HFFc6 (cell line): ENCODE results near the gene CYP2C8. TPM values are rescaled to one million over a fixed set of nuclear protein-coding genes. Genes with fewer than 3 reads are reported as not detected.
"Not testable (repeated sequence)": the region's sequence is repeated elsewhere in the genome, so short reads cannot be mapped to it uniquely, and the experiment has no call there.

ENCODE experiments used
- DNase-seq: peaks from one replicate; pipeline ENCODE4 v3.0.0-alpha.2; 2018
- H3K27ac Mint-ChIP-seq: 2 replicates; pipeline ENCODE4 v1.8.0; 2020; ENCODE audit warnings: mild to moderate bottlenecking, mixed read lengths
- H3K27me3 Mint-ChIP-seq: 2 replicates; pipeline ENCODE4 v1.8.0; 2021; ENCODE audit warnings: mild to moderate bottlenecking, moderate library complexity, mixed read lengths; ENCODE audit not compliant: insufficient read depth
- H3K36me3 Mint-ChIP-seq: 2 replicates; pipeline ENCODE4 v1.8.0; 2021; ENCODE audit warnings: low read depth, mixed read lengths
- H3K4me1 Mint-ChIP-seq: 2 replicates; pipeline ENCODE4 v1.8.0; 2020; ENCODE audit warnings: low read depth, mixed read lengths
- H3K4me3 Mint-ChIP-seq: 2 replicates; pipeline ENCODE4 v1.8.0; 2020; ENCODE audit warnings: mild to moderate bottlenecking, moderate library complexity, mixed read lengths
- H3K9me3 Mint-ChIP-seq: 2 replicates; pipeline ENCODE4 v1.8.0; 2020; ENCODE audit warnings: mild to moderate bottlenecking, mixed read lengths
- total RNA-seq, 6 experiments: library from RNA; stranded (reverse); fragmentation: NEBNext Ultra II Directional; extraction: Animal tissue kit (Norgen Biotek cat#: 25700); gene quantifications; 2 replicates in 1 of 6; 3 replicates in 5 of 6; pipeline ENCODE4 v1.2.3, GENCODE V29; 2021
- TF ChIP-seq, protein P1 (sequence below): fragments of 200-600 bp; sonication (generic); IDR thresholded peaks from 2 replicates; pipeline ENCODE4 v1.5.0; 2021; ENCODE audit warnings: antibody characterized with exemption, mild to moderate bottlenecking

Gene CYP2C8
- total RNA-seq, 6 experiments from 2014 or later: not detected

DNA sequence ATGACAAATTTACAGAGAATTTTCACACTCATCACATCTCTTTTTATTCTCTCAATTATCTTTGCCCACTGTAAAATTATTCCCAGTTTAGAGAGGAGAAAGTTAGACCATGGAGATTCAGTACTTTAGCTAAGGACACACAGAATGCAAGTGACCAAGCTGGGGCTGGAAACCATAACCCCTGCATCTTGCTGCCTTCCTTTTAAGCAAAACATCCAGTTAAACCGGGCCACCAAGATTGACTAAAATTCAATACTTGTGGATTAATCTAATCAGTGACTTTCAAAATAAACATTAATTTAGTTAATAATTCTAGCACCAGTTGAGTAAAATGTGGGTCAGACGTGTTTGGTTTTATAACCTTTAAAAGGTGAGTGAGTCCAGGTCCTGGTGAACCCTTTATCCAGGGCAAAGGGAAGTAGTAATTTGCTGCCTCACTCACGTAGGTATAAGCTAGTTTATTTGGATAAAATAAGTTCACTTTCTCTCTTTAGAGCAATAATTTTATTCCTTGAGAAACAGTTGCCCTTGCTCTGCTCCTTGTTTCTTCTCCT, 1.9 kb upstream of the CYP2C8 start:
- H3K36me3 Mint-ChIP-seq: no peaks in the 10 kb centered on the region
- H3K27ac Mint-ChIP-seq: no peak overlapping the region
- H3K27me3 Mint-ChIP-seq: no peaks in the 10 kb centered on the region
- no peaks in the 10 kb centered on the region for H3K4me1 Mint-ChIP-seq
- no peak overlapping the region for H3K4me3 Mint-ChIP-seq
- peaks cover 14% of the 10 kb centered on the region for H3K9me3 Mint-ChIP-seq
- DNase-seq: no peak
- TF ChIP-seq, protein P1, sequence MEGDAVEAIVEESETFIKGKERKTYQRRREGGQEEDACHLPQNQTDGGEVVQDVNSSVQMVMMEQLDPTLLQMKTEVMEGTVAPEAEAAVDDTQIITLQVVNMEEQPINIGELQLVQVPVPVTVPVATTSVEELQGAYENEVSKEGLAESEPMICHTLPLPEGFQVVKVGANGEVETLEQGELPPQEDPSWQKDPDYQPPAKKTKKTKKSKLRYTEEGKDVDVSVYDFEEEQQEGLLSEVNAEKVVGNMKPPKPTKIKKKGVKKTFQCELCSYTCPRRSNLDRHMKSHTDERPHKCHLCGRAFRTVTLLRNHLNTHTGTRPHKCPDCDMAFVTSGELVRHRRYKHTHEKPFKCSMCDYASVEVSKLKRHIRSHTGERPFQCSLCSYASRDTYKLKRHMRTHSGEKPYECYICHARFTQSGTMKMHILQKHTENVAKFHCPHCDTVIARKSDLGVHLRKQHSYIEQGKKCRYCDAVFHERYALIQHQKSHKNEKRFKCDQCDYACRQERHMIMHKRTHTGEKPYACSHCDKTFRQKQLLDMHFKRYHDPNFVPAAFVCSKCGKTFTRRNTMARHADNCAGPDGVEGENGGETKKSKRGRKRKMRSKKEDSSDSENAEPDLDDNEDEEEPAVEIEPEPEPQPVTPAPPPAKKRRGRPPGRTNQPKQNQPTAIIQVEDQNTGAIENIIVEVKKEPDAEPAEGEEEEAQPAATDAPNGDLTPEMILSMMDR: no peak

DNA sequence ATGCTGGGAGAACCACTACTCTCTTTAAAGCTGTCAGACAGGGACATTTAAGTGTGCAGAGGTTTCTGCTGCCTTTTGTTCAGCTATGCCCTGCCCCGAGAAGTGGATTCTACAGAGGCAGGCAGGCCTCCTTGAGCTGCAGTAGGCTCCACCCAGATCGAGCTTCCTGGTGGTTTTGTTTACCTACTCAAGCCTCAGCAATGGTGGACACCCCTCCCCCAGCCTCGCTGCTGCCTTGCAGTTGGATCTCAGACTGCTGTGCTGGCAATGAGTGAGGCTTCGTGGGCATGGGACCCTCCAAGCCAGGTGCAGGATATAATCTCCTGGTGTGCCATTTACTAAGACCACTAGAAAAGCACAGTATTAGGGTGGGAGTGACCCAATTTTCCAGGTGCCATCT, 5.2 kb downstream of the CYP2C8 start:
- H3K27ac Mint-ChIP-seq, H3K4me1 Mint-ChIP-seq, H3K36me3 Mint-ChIP-seq, H3K4me3 Mint-ChIP-seq, DNase-seq, H3K27me3 Mint-ChIP-seq: not testable (repeated sequence)
- peaks cover 35% of the 10 kb centered on the region for H3K9me3 Mint-ChIP-seq

DNA sequence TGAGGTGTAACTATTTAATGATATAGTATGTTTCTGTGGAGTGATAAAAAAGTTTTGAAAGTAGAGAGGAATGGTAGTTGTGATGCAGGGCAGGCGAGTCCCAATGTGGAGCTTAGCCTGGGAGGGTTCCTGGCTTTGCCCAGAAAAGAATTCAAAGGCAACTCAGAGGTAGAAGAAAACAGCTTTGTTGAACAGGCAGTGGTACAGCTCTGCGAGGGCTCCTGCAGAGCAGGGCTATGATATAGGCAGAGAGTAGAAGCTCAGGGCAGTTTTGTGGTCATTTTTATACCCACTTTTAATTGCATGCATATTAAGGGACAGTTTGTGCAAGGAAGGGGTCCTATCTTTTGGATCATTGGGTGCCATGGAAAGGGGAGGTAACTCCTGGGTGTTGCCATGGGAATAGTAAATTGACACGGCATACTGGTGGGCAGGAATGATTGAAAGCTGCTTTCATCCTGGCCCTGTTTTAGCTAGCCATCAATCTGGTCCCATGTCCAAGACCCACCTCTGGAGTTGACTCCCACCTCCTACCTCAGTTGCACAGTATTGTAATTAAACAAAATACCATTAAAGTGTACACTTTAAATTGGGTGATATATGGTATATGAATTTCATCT, 12.4 kb downstream of the CYP2C8 start:
- TF ChIP-seq, protein P1: no peak
- H3K9me3 Mint-ChIP-seq: peaks cover 25% of the 10 kb centered on the region
- no peaks in the 10 kb centered on the region for H3K27me3 Mint-ChIP-seq
- no peak overlapping the region for H3K4me3 Mint-ChIP-seq
- H3K27ac Mint-ChIP-seq: no peak overlapping the region
- no peak for DNase-seq
- no peaks in the 10 kb centered on the region for H3K36me3 Mint-ChIP-seq
- no peaks in the 10 kb centered on the region for H3K4me1 Mint-ChIP-seq

DNA sequence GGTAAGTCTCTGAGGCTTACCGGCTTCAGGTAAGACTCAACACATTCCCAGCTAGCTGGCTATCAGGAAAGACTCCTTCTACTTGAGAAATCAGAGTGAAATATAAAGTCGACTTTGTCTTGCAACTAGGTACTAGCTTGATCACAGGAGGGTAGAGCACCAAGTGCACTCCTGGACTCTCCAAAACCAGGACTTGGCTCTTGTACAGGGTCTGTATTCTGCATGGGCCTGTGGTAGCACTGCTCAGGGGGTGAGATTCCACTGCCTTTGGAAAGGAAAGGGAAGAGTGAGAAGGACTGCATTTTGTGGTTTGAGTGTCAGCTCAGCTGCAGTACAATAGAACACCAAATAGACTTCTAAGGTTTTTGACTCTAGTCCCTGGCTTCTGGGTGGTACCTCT, 19.4 kb downstream of the CYP2C8 start:
- Mint-ChIP-seq H3K27ac (no peak overlapping the region), H3K27me3 (no peaks in the 10 kb centered on the region; the same call in none of the 2 replicates), H3K4me3 (no peak overlapping the region), H3K9me3 (peaks cover 33% of the 10 kb centered on the region), H3K36me3 (no peaks in the 10 kb centered on the region), H3K4me1 (no peaks in the 10 kb centered on the region)
- DNase-seq: no peak
- TF ChIP-seq, protein P1: no peak

DNA sequence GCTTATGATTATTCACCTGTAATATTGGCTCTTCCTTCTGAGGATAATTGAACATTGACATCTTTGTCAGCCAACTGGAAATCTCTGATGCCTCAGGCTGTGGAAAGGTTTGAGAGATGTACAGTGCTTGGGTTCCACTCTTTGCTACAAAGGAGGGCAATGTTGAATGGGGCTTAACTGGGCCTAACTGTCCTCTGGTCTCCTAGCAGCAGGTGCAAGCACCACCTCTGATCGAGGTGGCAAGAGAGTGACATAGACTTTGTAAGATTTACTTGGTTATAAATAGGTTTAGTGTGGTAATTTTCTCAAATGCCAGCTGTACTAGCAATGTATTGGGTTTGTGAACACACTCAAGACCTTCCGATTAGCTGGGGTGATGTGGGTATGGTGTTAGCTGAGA, 21.1 kb downstream of the CYP2C8 start:
- H3K36me3 Mint-ChIP-seq: no peaks in the 10 kb centered on the region
- TF ChIP-seq, protein P1: no peak
- H3K4me1 Mint-ChIP-seq: no peaks in the 10 kb centered on the region
- H3K9me3 Mint-ChIP-seq: peaks cover 43% of the 10 kb centered on the region
- H3K4me3 Mint-ChIP-seq: no peak overlapping the region
- no peaks in the 10 kb centered on the region; the same call in none of the 2 replicates for H3K27me3 Mint-ChIP-seq
- no peak for DNase-seq
- no peak overlapping the region for H3K27ac Mint-ChIP-seq

DNA sequence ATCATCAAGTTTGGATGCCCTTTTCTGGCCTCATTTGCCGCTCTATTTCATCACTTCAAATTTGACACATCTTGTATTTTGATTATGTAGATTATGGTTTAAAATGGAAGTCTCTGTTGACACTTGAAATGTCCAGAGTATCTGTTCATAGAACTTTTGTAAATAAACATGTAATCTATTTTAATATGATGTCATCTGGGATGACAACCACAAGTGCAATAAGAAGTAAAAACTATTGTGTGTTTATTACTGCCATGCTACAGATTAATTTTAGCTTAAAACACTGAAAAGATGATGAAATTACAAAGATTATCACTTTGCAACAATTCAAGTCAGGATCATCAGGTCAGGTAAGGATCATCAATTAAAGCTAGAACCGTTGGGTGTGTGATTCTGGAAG, 30.0 kb downstream of the CYP2C8 start:
- no peak for DNase-seq
- Mint-ChIP-seq H3K36me3 (no peaks in the 10 kb centered on the region), H3K27ac (no peak overlapping the region), H3K4me1 (no peaks in the 10 kb centered on the region), H3K27me3 (no peaks in the 10 kb centered on the region; the same call in 1 of the 2 replicates), H3K4me3 (no peak overlapping the region), H3K9me3 (peaks cover 37% of the 10 kb centered on the region)
- TF ChIP-seq, protein P1: no peak
